Activated CD8-positive, alpha-beta T cell treated with anti-CD3 and anti-CD28 coated beads for 36 hours (primary cell): ENCODE results near the gene AMIGO3. TPM values are rescaled to one million over a fixed set of nuclear protein-coding genes. Genes with fewer than 3 reads are reported as not detected.

Experiments used
- ATAC-seq: fragments of 200-7000 bp; cut with Tn5 transposase; one replicate; pipeline ENCODE4 v1.10.0; 2021; ENCODE audit warnings: mild to moderate bottlenecking, moderate library complexity
- CTCF ChIA-PET: fragments of 350-600 bp; sonication (Branson Sonifier 250); formaldehyde crosslinking; loops from one replicate; lab custom pipeline; 2021; ENCODE audit warnings: antibody characterized with exemption; lab: Charles Lee
- POLR2A ChIA-PET: fragments of 350-600 bp; sonication (Branson Sonifier 250); formaldehyde crosslinking; loops from one replicate; lab custom pipeline; 2021; ENCODE audit warnings: antibody characterized with exemption; lab: Charles Lee
- DNase-seq: peaks from one replicate; pipeline ENCODE4 v3.0.0-alpha.2; 2020
- H3K27ac Mint-ChIP-seq: one replicate; pipeline ENCODE4 v1.8.0; 2021; ENCODE audit warnings: mild to moderate bottlenecking, mixed read lengths
- H3K27me3 Mint-ChIP-seq: one replicate; pipeline ENCODE4 v1.8.0; 2021; ENCODE audit warnings: mixed read lengths
- H3K36me3 Mint-ChIP-seq: one replicate; pipeline ENCODE4 v1.8.0; 2021; ENCODE audit warnings: low read depth, mixed read lengths
- H3K4me1 Mint-ChIP-seq: one replicate; pipeline ENCODE4 v1.8.0; 2021; ENCODE audit warnings: low read depth, mixed read lengths
- H3K4me3 Mint-ChIP-seq: one replicate; pipeline ENCODE4 v1.8.0; 2021; ENCODE audit warnings: mild to moderate bottlenecking, moderate library complexity, mixed read lengths
- H3K9me3 Mint-ChIP-seq: one replicate; pipeline ENCODE4 v1.8.0; 2021; ENCODE audit warnings: mixed read lengths
- CTCF ChIP-seq: fragments of 200-600 bp; IDR thresholded peaks from one replicate; pipeline ENCODE4 v1.8.0; 2022; ENCODE audit warnings: antibody characterized with exemption, mild to moderate bottlenecking
- intact Hi-C: fragments of 100-400 bp; cut with micrococcal nuclease; formaldehyde crosslinking; loops from one replicate; pipeline ENCODE4 v1.10.0; 2022
- total RNA-seq, 2 experiments: library from RNA; stranded (reverse); gene quantifications; one replicate each; pipeline ENCODE4 v1.2.3, GENCODE V29; 2021

Gene AMIGO3
- total RNA-seq, 2 experiments from 2014 or later: 0.23 TPM; not detected in 1

GRCh38 chr3:49713336-49714105 is 6.0 kb downstream of the AMIGO3 start:
- intact Hi-C loops: no loop called here
- peaks cover 9% of the 10 kb centered on the region for H3K4me1 Mint-ChIP-seq
- no peaks in the 10 kb centered on the region for H3K9me3 Mint-ChIP-seq
- TF ChIP-seq CTCF: no peak
- no peak overlapping the region for H3K4me3 Mint-ChIP-seq
- POLR2A ChIA-PET: interaction anchor here (1.4 to 2.7 kb wide), 2 partner anchors 7 to 9 kb away, joined by 3 to 15 read pairs; no protein-coding TSS in a partner anchor
- no peaks in the 10 kb centered on the region for H3K27me3 Mint-ChIP-seq
- CTCF ChIA-PET: interaction anchor here (1.4 kb wide), 1 partner anchor 174 kb away, joined by 4 read pairs; no protein-coding TSS in a partner anchor
- no peaks in the 10 kb centered on the region for H3K36me3 Mint-ChIP-seq
- H3K27ac Mint-ChIP-seq: no peak overlapping the region
- DNase-seq (no peak), ATAC-seq (no peak)

GRCh38 chr3:49712631-49713317 is 6.7 kb downstream of the AMIGO3 start:
- DNase-seq (no peak), ATAC-seq (no peak)
- H3K9me3 Mint-ChIP-seq: no peaks in the 10 kb centered on the region
- ChIA-PET CTCF (interaction anchor here (0.7 to 2.1 kb wide), 3 partner anchors 126 to 218 kb away, joined by 3 to 9 read pairs (median 4); no protein-coding TSS in a partner anchor), POLR2A (interaction anchor here (1.1 to 2.7 kb wide), 2 partner anchors 9 to 214 kb away, joined by 3 to 15 read pairs; no protein-coding TSS in a partner anchor)
- H3K27me3 Mint-ChIP-seq: no peaks in the 10 kb centered on the region
- H3K4me3 Mint-ChIP-seq: no peak overlapping the region
- no peaks in the 10 kb centered on the region for H3K36me3 Mint-ChIP-seq
- H3K27ac Mint-ChIP-seq: no peak overlapping the region
- TF ChIP-seq CTCF: no peak
- H3K4me1 Mint-ChIP-seq: peaks cover 8% of the 10 kb centered on the region
- intact Hi-C loops: no loop called here

- H3K9me3 Mint-ChIP-seq: no peaks in the 10 kb centered on the region
- DNase-seq: no peak
- no peak overlapping the region for H3K4me3 Mint-ChIP-seq
- CTCF ChIA-PET: interaction anchor here (0.7 to 2.1 kb wide), 3 partner anchors 127 to 219 kb away, joined by 3 to 9 read pairs (median 4); no protein-coding TSS in a partner anchor
- POLR2A ChIA-PET: interaction anchor here (1.1 to 2.7 kb wide), 2 partner anchors 10 to 213 kb away, joined by 3 to 15 read pairs; no protein-coding TSS in a partner anchor
- ATAC-seq: no peak
- intact Hi-C loops: no loop called here
- no peaks in the 10 kb centered on the region for H3K36me3 Mint-ChIP-seq
- H3K27me3 Mint-ChIP-seq: no peaks in the 10 kb centered on the region
- H3K4me1 Mint-ChIP-seq: peaks cover 8% of the 10 kb centered on the region
- no peak overlapping the region for H3K27ac Mint-ChIP-seq
- TF ChIP-seq CTCF: no peak
These were observed 7.3 kb downstream of the AMIGO3 start for GRCh38 chr3:49712166-49712565.

GRCh38 chr3:49711489-49711888 is 8.0 kb downstream of the AMIGO3 start:
- H3K9me3 Mint-ChIP-seq: no peaks in the 10 kb centered on the region
- POLR2A ChIA-PET: interaction anchor here (0.7 to 2.7 kb wide), 4 partner anchors 8 to 213 kb away, joined by 3 to 15 read pairs (median 5); partner anchors contain the start of gene AMIGO3
- ATAC-seq (no peak), DNase-seq (no peak)
- peak overlapping the region; percentile 6 for H3K27ac Mint-ChIP-seq
- TF ChIP-seq CTCF: no peak
- no peak overlapping the region for H3K4me3 Mint-ChIP-seq
- no peaks in the 10 kb centered on the region for H3K27me3 Mint-ChIP-seq
- CTCF ChIA-PET: interaction anchor here (2.1 kb wide), 1 partner anchor 128 kb away, joined by 9 read pairs; no protein-coding TSS in a partner anchor
- intact Hi-C loops: no loop called here
- no peaks in the 10 kb centered on the region for H3K36me3 Mint-ChIP-seq
- H3K4me1 Mint-ChIP-seq: peaks cover 8% of the 10 kb centered on the region
